OCI-LY1 (cell line): ENCODE results near the gene TCF4.

Source experiments
- H2AFZ ChIP-seq: fragments of 200-600 bp; sonication (generic), shearing (Covaris generic); 2 replicates; pipeline ENCODE4 v1.6.0; 2014; ENCODE audit warnings: antibody characterized with exemption, mild to moderate bottlenecking, low read length
- H3F3A ChIP-seq: fragments of 200-600 bp; sonication (generic), shearing (Covaris generic); 2 replicates; pipeline ENCODE4 v1.6.0; 2014; ENCODE audit warnings: mild to moderate bottlenecking, antibody characterized with exemption, low read length, moderate library complexity; ENCODE audit not compliant: insufficient read depth
- H3K27ac ChIP-seq: fragments of 200-600 bp; sonication (generic); 2 replicates; pipeline ENCODE4 v1.5.1; 2014; ENCODE audit warnings: low read length, mixed run types, mild to moderate bottlenecking, low read depth; ENCODE audit not compliant: poor library complexity, severe bottlenecking
- H3K27me3 ChIP-seq: fragments of 200-600 bp; sonication (generic); 2 replicates; pipeline ENCODE4 v1.6.0; 2014; ENCODE audit warnings: antibody characterized with exemption, mild to moderate bottlenecking, low read length, moderate library complexity; ENCODE audit not compliant: insufficient read depth
- H3K36me3 ChIP-seq: fragments of 200-600 bp; sonication (generic); 2 replicates; pipeline ENCODE4 v1.6.1; 2014; ENCODE audit warnings: mild to moderate bottlenecking, antibody characterized with exemption, low read length, moderate library complexity, mixed read lengths; ENCODE audit not compliant: insufficient read depth
- H3K4me1 ChIP-seq: fragments of 200-600 bp; sonication (generic); 2 replicates; pipeline ENCODE4 v1.5.1; 2014; ENCODE audit warnings: mild to moderate bottlenecking, low read length, moderate library complexity; ENCODE audit not compliant: insufficient read depth, severe bottlenecking
- H3K4me2 ChIP-seq: fragments of 200-600 bp; sonication (generic), shearing (Covaris generic); 2 replicates; pipeline ENCODE4 v1.6.1; 2014; ENCODE audit warnings: low read length
- H3K4me3 ChIP-seq: fragments of 200-600 bp; sonication (generic); 2 replicates; pipeline ENCODE4 v1.5.1; 2014; ENCODE audit warnings: low read length, low read depth, mild to moderate bottlenecking, mixed read lengths; ENCODE audit not compliant: poor library complexity, severe bottlenecking
- H3K79me2 ChIP-seq: fragments of 200-600 bp; shearing (Covaris generic); 2 replicates; pipeline ENCODE4 v1.6.1; 2016; ENCODE audit warnings: mixed run types, low read length, mixed read lengths; ENCODE audit not compliant: insufficient read depth
- H3K9ac ChIP-seq: fragments of 200-600 bp; sonication (generic), shearing (Covaris generic); 2 replicates; pipeline ENCODE4 v1.6.1; 2014; ENCODE audit warnings: mild to moderate bottlenecking, low read length, mixed read lengths
- H3K9me2 ChIP-seq: fragments of 200-600 bp; sonication (generic), shearing (Covaris generic); 2 replicates; pipeline ENCODE4 v1.6.1; 2014; ENCODE audit warnings: low read depth, mild to moderate bottlenecking, low read length, mixed read lengths
- H3K9me3 ChIP-seq: fragments of 200-600 bp; shearing (Covaris generic); 2 replicates; pipeline ENCODE4 v1.6.1; 2014; ENCODE audit warnings: low read length, mixed read lengths
- H4K20me1 ChIP-seq: fragments of 200-600 bp; sonication (generic), shearing (Covaris generic); 2 replicates; pipeline ENCODE4 v1.6.0; 2016; ENCODE audit warnings: mild to moderate bottlenecking, low read length; ENCODE audit not compliant: insufficient read depth
- CTCF ChIP-seq: fragments of 200-600 bp; sonication (generic), shearing (Covaris generic); IDR thresholded peaks from 2 replicates; pipeline ENCODE4 v1.5.1; 2017; ENCODE audit warnings: mild to moderate bottlenecking, antibody characterized with exemption, low read length, moderate library complexity, mixed read lengths
- EZH2 ChIP-seq: fragments of 200-600 bp; sonication (generic), shearing (Covaris generic); IDR thresholded peaks from 2 replicates; pipeline ENCODE4 v1.8.0; 2017; ENCODE audit warnings: borderline replicate concordance, mixed run types, mild to moderate bottlenecking, antibody characterized with exemption, low read length, moderate library complexity, mixed read lengths

Gene TCF4

GRCh38 chr18:55296115-55296514 is 291.9 kb downstream of the TCF4 start:
- peaks cover 12% of the 10 kb centered on the region for H3K36me3 ChIP-seq
- H3K27ac ChIP-seq, result no peak overlapping the region
- no peak overlapping the region for H3K4me2 ChIP-seq
- H3K4me3 ChIP-seq, result no peak overlapping the region
- TF ChIP-seq EZH2 (no peak), CTCF (no peak)
- peaks cover 9% of the 10 kb centered on the region for H3K4me1 ChIP-seq
- H3F3A ChIP-seq, result no peaks in the 10 kb centered on the region
- H3K9ac ChIP-seq, result no peak overlapping the region
- H2AFZ ChIP-seq, result no peak overlapping the region
- peaks cover 12% of the 10 kb centered on the region for H3K79me2 ChIP-seq
- no peaks in the 10 kb centered on the region for H3K27me3 ChIP-seq
- H3K9me3 ChIP-seq, result no peaks in the 10 kb centered on the region
- H4K20me1 ChIP-seq, result no peaks in the 10 kb centered on the region
- no peaks in the 10 kb centered on the region for H3K9me2 ChIP-seq

GRCh38 chr18:55290898-55291297 is 297.1 kb downstream of the TCF4 start:
- Histone ChIP-seq H4K20me1 (0 out of 2 replicates have a peak, but pooled peaks cover 2% of the 10 kb centered on the region), H3K4me1 (peaks cover 16% of the 10 kb centered on the region), H3K27ac (no peak overlapping the region), H3K9me3 (no peaks in the 10 kb centered on the region), H3K9me2 (no peaks in the 10 kb centered on the region), H2AFZ (no peak overlapping the region), H3K4me2 (no peak overlapping the region), H3K79me2 (peaks cover 25% of the 10 kb centered on the region), H3K4me3 (no peak overlapping the region), H3K9ac (no peak overlapping the region), H3K36me3 (peaks cover 6% of the 10 kb centered on the region; the same call in 1 of the 2 replicates), H3F3A (no peaks in the 10 kb centered on the region), H3K27me3 (no peaks in the 10 kb centered on the region)
- no peak for TF ChIP-seq CTCF
- no peak for TF ChIP-seq EZH2

GRCh38 chr18:55289775-55290174 is 298.2 kb downstream of the TCF4 start:
- peaks cover 16% of the 10 kb centered on the region for H3K4me1 ChIP-seq
- 0 out of 2 replicates have a peak, but pooled peaks cover 3% of the 10 kb centered on the region for H3K36me3 ChIP-seq
- peaks cover 34% of the 10 kb centered on the region for H3K79me2 ChIP-seq
- TF ChIP-seq EZH2, result no peak
- TF ChIP-seq CTCF, result no peak
- no peak overlapping the region for H3K9ac ChIP-seq
- H3K4me2 ChIP-seq, result no peak overlapping the region
- no peak overlapping the region for H3K27ac ChIP-seq
- H3F3A ChIP-seq, result no peaks in the 10 kb centered on the region
- no peaks in the 10 kb centered on the region for H3K9me2 ChIP-seq
- no peaks in the 10 kb centered on the region for H3K9me3 ChIP-seq
- H3K4me3 ChIP-seq, result no peak overlapping the region
- no peak overlapping the region for H2AFZ ChIP-seq
- H3K27me3 ChIP-seq, result no peaks in the 10 kb centered on the region
- 0 out of 2 replicates have a peak, but pooled peaks cover 2% of the 10 kb centered on the region for H4K20me1 ChIP-seq
